ENCODE measurements around the gene EFNB1.
"Not testable (repeated sequence)": the region's sequence is repeated elsewhere in the genome, so short reads cannot be mapped to it uniquely, and the experiment has no call there.

The EFNB1 gene

DNA sequence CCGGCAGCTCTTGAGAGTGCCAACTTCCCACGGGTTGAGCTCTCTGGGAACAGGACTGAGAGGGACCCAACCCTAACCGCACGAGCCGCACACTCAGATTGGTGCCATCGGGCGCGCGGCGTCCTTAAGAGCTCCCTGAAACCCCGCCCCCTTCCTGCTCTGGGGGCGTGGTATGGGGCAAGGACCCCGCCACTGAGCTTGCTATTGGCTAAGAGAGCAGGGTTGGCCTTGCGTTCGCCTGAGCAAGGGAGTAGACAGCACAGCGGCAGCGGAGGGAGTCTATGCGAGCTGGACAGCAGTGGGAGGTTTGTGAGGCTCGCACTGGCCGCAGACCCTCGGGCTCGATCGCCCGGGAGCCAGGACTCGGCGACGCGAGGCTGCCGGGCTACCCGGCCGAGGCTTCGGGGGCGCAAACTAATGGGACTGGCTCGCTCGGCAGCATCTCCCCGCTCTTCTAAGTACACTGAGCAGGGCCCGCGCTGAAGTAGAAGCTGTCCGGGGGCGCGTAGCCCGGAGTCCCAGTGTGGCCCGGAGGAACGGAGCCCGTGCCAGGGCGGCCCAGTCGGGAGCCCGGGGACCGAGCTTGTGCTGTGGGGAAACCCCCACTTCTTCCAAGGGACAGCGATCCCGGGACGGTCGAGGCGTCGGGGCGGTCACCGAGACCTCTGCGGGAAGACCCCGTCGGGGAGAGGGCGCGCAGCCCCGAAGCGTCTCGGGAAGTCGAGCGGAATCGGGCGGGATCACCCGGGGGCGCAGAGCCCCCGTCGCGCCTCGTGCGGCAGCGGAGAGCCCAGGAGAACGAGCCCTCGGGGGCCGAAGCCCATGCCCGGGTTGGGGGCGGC, at the start of gene EFNB1:
Gene EFNB1 (plus strand): TSS at position 282 of the 842 bp plus-strand sequence. CDS start 756 bp downstream, outside the sequence.
- Histone ChIP-seq H3K27ac (no peak within 1 kb of the TSS), H3K9ac (peak within 1 kb of the TSS; percentile 35; the same call in 1 of the 2 replicates), H3K79me2 (ENCODE audit: insufficient read depth, low read depth) (no peaks in the 10 kb centered on the region), H4K20me1 (ENCODE audit: insufficient read depth) (no peaks in the 10 kb centered on the region), H3K4me2 (peak within 1 kb of the TSS; percentile 73), H3K36me3 (ENCODE audit: insufficient read depth) (no peaks in the 10 kb centered on the region), H3K4me3 (IDR thresholded peaks at IDR 0.05; ENCODE audit: insufficient read depth, low read depth, low read length) (no peak within 1 kb of the TSS), H3K4me1 (ENCODE audit: low read depth, poor library complexity, severe bottlenecking) (no peaks in the 10 kb centered on the region), H2AFZ (ENCODE audit: low read depth) (peak within 1 kb of the TSS; percentile 78), H3K27me3 (ENCODE audit: insufficient read depth, low read depth) (no peaks in the 10 kb centered on the region)
- no peak for TF ChIP-seq CTCF (conservative IDR thresholded peaks at IDR 0.05; ENCODE audit: low read depth, low read length)

- not testable (repeated sequence) for H3K4me1 ChIP-seq (ENCODE audit: low read depth, poor library complexity, severe bottlenecking); H3K4me2 ChIP-seq; H3K27ac ChIP-seq; H3K4me3 ChIP-seq (IDR thresholded peaks at IDR 0.05; ENCODE audit: insufficient read depth, low read depth, low read length); H4K20me1 ChIP-seq (ENCODE audit: insufficient read depth); H3K79me2 ChIP-seq (ENCODE audit: insufficient read depth, low read depth); H2AFZ ChIP-seq (ENCODE audit: low read depth); H3K27me3 ChIP-seq (ENCODE audit: insufficient read depth, low read depth); H3K36me3 ChIP-seq (ENCODE audit: insufficient read depth); H3K9ac ChIP-seq
Measured at GRCh38 chrX:68781295-68781694, 47.5 kb upstream of the EFNB1 start.

DNA sequence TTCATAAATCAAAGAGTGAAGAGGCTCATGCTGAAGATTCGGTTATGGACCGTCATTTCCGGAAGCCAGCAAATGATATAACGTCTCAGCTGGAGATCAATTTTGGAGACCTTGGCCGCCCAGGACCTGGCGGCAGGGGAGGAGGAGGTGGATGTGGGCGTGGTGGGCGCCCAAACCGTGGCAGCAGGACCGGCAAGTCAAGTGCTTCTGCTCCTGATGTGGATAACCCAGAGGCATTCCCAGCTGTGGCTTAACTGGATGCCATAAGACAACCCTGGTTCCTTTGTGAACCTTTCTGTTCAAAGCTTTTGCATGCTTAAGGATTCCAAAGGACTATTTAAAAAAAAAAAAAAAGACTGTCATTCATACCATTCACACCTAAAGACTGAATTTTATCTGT, 44.0 kb upstream of the EFNB1 start:
- Histone ChIP-seq H3K27me3 (ENCODE audit: insufficient read depth, low read depth) (no peaks in the 10 kb centered on the region), H3K4me3 (IDR thresholded peaks at IDR 0.05; ENCODE audit: insufficient read depth, low read depth, low read length) (no peak overlapping the region), H3K36me3 (ENCODE audit: insufficient read depth) (no peaks in the 10 kb centered on the region), H3K4me1 (ENCODE audit: low read depth, poor library complexity, severe bottlenecking) (no peaks in the 10 kb centered on the region), H3K27ac (no peak overlapping the region), H3K9ac (no peak overlapping the region), H3K79me2 (ENCODE audit: insufficient read depth, low read depth) (no peaks in the 10 kb centered on the region), H4K20me1 (ENCODE audit: insufficient read depth) (no peaks in the 10 kb centered on the region), H3K4me2 (no peak overlapping the region), H2AFZ (ENCODE audit: low read depth) (no peak overlapping the region)
- TF ChIP-seq CTCF (conservative IDR thresholded peaks at IDR 0.05; ENCODE audit: low read depth, low read length): no peak

DNA sequence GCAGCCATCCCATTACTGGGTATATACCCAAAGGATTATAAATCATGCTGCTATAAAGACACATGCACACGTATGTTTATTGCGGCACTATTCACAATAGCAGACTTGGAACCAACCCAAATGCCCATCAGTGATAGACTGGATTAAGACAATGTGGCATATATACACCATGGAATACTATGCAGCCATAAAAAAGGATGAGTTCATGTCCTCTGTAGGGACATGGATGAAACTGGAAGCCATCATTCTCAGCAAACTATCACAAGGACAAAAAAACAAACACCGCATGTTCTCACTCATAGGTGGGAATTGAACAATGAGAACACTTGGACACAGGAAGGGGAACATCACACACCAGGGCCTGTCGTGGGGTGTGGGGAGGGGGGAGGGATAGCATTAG, 42.2 kb upstream of the EFNB1 start:
- H2AFZ ChIP-seq (ENCODE audit: low read depth); H3K9ac ChIP-seq; H3K27me3 ChIP-seq (ENCODE audit: insufficient read depth, low read depth); H3K4me1 ChIP-seq (ENCODE audit: low read depth, poor library complexity, severe bottlenecking); H3K36me3 ChIP-seq (ENCODE audit: insufficient read depth); H3K27ac ChIP-seq; H3K4me3 ChIP-seq (IDR thresholded peaks at IDR 0.05; ENCODE audit: insufficient read depth, low read depth, low read length); H3K4me2 ChIP-seq; H4K20me1 ChIP-seq (ENCODE audit: insufficient read depth); H3K79me2 ChIP-seq (ENCODE audit: insufficient read depth, low read depth): not testable (repeated sequence)

- no peak overlapping the region for H3K4me2 ChIP-seq
- TF ChIP-seq CTCF (conservative IDR thresholded peaks at IDR 0.05; ENCODE audit: low read depth, low read length): no peak
- no peaks in the 10 kb centered on the region for H4K20me1 ChIP-seq (ENCODE audit: insufficient read depth)
- no peak overlapping the region for H3K27ac ChIP-seq
- no peak overlapping the region for H2AFZ ChIP-seq (ENCODE audit: low read depth)
- H3K9ac ChIP-seq: no peak overlapping the region
- H3K27me3 ChIP-seq (ENCODE audit: insufficient read depth, low read depth): no peaks in the 10 kb centered on the region
- H3K79me2 ChIP-seq (ENCODE audit: insufficient read depth, low read depth): no peaks in the 10 kb centered on the region
- no peaks in the 10 kb centered on the region for H3K4me1 ChIP-seq (ENCODE audit: low read depth, poor library complexity, severe bottlenecking)
- no peaks in the 10 kb centered on the region for H3K36me3 ChIP-seq (ENCODE audit: insufficient read depth)
- no peak overlapping the region for H3K4me3 ChIP-seq (IDR thresholded peaks at IDR 0.05; ENCODE audit: insufficient read depth, low read depth, low read length)
Measured at GRCh38 chrX:68789966-68790365, 38.9 kb upstream of the EFNB1 start.

Data from KMS-11 (cell line).